Femur (tissue), 1 donor: ENCODE results near the gene OSBPL10.

Experiments used
- DNase-seq: peaks from one replicate; pipeline ENCODE4 v3.0.0-alpha.2; 2017

Gene OSBPL10

DNA sequence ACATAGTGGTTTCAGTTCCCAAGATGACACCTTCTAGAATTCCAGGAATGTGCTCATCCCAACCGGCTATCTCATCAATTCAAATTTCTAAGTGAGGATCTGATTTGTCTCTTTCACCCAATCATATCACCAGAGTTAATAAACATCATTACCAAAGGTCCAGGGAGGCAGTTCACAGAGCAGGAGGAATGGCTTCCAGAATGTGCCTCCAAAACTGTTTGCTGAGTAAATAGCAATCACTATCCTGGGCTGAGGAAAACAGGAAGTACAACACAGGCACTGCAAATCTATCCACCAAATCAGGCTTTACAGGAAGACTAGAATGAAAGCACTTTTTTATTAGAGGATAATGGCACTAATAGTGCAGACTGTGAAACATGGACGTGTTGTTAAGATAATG is 61.5 kb downstream of the OSBPL10 start:
- DNase-seq = no peak

DNA sequence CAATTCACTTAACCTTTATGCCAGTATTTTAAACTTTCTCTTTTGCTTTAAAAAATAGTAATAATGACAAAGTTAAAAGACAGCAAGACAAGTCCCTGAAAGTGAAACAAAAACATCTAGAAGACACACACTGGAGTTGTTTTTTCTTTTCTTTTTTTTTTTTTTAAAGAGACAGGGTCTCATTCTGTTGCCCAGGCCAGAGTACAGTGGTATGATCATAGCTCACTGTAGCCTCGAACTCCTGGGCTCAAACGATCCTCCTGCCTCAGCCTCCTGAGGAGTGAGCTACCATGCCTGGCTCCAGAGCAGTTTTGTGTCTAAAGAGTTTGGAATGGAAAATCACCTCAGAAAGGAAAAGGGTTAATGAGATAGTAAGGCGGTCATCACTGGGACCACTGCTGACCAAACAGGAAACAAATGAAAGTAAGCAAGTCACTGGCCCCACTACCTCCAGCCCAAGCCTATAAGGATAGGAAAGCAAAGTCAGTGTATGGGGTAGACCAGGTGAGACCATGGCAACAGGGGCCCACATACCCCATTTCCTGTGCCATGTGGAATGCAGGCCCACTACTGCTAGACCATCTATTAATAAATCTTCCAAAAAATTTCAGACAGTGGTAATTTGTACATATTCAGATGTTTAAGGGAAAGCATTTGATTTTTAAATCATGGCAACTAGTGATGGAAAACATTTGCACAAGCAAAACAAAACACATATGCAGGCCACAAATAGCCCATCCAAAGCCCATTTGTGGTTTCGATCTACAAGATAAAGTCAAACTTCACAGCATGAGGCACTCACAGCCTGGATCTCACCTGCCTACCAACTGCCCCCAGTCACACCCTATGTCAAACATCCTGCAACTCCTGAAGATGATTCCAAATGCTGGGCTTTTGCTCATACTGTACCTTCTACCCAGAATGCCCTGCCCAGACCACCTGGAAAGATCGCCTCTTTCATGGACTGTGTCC is 62.6 kb downstream of the OSBPL10 start:
- DNase-seq = no peak

DNA sequence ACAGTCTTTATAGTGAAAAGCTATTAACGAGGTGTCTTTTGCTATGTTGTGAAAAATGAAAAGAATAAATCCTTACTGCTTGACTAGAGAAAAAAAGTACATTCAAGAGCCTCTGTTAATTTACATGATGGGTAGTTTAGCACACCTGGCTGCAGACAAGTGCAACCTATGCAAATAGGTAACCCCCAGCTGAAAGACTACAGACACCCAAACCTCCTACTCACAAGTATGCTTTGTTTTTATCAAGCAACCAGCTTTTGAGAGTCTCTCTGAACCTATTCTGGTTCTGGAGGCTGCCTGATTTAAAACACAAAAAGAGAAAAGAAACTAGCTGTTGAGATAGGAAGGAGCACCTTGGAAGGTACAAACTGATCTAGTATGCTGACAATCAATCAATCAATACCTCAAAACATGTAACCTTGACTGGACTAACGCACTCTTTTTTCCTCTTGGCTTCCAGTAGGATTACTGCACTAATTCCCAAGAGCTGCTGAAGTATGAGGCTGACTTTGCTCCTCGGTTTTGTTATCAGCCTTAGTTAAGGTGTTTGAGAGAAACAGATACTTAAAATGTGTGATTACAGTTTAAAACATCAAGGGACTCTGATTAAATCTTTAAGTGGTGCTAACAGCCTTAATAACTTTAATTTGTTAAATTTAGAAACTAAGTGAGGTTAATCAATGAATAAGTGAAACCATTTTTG is 63.6 kb downstream of the OSBPL10 start:
- DNase-seq = no peak

DNA sequence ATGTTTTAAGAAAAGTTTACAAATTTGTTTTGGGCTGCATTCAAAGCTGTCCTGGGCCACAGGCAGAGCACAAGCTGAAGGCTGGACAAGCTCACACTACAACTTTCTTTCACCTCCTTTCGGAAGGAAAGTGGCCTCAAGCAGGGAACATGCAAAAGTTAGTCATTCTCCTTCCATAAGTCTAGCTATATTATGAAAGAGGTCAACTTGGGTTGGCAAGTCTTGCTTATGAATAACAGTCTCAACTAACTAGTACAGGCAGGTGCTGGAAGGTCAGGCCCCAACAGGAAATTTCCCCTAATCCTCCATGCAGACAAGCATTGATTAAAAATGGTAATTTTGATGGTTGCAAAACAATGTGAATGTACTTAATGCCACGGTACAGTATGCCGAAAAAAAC is 69.4 kb downstream of the OSBPL10 start:
- DNase-seq = no peak

DNA sequence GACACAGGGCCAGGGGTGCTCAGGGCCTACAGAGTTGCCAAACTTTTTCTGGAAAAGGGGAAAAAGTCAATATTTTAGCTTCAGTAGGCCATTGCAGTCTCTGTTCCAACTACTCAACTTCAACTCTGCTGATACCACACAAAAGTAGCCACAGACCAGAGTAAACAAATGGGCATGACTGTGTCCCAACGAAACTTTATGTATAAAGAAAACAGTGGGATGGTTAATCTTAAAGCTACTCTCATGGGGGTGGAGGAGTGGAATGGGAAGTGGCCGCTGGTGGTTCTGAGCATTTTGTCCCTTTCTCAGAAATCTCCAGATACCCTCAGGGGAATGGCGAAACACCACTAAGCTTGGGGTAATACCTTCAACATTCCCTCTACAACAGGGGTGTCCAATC is 69.9 kb downstream of the OSBPL10 start:
- no peak for DNase-seq

DNA sequence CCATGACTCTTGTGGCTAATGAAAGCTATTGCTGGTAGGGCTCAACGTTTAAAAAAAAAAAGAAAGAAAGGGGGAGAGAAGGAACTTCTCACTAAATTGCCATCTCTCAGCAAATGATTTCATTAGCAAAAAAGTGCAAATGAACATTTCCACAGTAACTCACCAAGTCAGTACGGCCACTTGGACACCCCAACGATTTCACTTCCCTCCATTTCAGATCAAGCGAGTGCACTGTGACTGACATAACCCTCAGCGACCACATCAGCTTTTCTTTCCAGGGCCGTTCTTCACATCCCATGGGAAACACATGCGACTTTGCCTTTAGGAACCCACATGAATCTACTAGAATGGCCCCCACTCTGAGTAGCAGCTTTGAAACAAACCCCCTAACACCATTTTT is 71.6 kb downstream of the OSBPL10 start:
- DNase-seq = no peak

DNA sequence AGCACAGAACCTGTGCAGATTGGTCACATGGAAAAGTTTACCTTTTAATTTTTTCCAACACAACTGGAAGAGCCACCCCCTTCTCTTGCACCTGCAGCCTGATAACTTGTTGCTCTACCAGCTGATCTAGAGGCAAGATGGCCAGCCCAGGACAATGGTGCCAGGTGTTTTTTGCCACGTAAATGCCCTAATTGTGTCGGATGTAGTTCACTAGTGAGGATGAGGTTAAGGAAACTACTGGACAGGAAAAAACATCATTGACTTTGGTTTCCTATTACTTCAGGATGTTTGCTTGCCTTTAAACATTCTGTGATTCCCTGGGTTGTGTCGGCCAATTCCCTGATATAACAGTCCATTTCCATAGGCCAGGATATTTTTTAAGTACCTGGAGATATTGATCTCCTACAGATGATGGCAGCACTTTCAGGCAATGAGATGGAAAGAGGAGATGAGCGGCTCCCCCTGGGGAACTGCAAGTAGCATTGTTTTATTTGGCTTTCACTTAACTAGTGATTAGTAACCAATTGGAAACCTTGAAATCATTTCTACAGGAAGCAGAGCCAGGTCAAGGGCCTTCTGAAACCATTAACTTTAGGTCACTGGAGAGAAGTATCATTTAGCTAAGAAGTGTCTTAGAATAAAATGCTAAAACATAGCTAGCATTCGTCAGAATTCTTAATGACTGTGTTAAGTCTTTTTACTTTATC is 72.5 kb downstream of the OSBPL10 start:
- DNase-seq = no peak

DNA sequence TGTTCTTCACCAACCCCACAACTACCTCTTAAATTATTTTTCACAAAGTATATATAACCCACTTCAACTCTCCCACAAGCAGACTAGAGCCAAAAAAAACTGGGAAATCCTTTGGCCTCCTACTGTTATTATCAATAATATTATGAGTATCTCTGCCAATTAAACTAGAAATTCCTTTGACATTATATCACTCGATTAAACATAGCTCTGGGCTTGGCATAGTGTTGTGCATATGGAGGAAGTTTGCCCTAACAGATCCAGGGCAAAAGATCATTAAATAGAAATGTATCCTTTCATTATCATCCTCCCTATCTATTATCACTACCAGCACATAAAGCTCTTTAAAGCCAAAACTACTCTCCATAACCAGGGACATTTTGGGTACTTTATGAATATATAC is 74.9 kb downstream of the OSBPL10 start:
- no peak for DNase-seq

DNA sequence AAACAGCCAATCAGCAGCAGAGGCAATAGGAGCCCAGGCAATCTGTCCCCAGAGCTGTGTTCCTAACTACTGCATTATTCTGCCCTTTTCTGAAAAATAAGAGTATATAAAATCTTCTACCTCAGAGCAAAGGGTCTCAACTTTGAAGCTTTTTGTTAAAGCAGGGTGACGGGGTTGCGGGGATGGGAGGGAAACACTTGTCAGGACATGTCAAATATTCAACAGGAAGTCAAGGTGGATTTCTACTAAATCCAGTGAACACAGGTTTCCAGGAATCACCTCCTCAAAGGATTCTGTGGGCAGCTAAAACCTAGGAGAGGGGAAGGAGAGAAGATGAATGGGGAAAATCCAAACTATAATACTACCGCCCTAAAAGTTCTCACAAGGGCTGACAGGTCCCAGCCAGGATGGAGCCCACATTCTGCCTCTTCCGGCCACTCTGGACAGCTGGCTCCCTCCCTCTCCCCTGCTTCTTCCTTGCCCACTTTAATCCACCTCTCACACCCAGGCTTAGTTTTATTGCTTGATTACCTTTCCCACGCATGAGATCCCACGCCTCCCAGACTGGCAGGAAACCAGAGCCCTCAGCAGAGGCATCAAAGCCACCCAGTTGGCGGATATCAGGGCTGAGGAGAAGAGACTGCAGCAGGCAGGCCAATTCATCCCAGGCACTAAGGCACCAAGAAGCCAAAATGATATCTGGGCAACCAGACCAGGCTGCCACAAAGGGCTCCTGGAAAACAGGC is 77.2 kb downstream of the OSBPL10 start:
- no peak for DNase-seq

DNA sequence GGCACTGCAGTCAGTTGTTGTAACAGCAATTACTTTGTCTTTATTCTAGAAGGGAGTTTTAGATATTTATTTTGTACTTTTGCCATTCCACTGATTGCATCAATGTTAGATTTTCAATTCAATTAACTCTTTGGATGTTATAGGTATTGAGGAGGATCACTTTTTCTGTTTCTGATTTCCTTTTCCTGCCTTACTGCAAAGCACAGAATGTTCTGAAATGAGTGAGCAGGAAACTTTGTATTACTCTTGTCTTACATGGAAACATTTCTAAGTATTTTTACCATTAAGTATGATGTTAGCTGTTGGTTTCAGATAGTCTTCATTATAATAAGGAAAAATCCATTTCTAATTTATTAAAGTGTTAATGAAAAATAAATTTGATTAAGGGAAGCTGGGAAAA is 80.5 kb downstream of the OSBPL10 start:
- DNase-seq = no peak

DNA sequence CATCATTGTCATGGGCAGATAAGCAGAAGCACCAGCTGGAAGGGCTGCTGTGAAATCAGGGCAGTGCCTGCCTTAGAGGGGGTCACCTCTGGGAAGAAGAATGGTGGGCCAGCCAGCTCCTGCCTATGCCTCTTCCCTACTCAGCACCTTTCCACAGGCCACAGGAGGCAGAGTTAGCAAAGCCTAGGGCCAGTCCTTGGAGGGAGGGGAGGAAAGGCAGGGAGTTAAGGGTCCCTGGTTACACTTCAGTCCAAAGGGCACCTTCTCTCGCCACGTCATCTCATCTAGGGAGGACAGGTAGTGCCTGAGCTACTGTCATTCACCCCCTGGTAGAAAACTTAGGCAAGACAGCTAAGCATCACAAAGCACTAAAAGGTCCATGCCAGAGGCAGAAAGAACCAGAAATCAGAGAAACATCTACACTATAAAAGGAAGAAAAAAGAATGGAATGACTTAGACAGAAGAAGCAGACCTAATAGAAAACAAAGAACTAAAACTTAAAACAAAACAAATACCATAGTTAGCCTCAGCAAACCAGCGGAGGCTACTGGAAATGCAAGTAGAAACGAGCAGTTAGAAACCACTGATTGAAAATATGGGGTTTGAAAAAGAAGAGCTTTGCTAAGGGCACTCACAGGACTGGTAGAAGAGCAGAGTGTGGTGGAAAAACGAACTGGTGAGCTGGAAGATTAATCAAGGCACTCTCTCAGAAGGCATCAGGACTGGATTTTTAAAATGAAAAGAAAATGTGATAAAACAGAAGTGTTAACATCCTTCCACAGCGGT is 84.2 kb downstream of the OSBPL10 start:
- DNase-seq = no peak

DNA sequence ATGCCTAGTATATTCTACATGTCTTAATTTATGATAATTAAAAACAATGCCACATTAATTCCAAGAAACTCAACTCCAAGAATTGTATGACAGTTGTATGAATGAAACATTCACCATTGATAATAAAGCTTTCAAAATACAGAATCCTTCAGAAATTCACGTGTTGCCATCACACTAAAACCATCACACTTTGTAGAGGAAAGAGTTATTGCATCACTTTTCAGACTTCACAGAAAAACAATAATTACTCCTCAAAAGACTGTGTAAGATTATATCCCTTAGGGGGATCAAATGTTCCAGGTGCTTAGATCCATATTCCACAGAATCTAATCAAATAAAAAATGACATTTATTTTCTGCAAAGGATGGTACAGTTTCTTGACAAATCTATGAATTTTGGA is 85.0 kb downstream of the OSBPL10 start:
- DNase-seq = no peak

DNA sequence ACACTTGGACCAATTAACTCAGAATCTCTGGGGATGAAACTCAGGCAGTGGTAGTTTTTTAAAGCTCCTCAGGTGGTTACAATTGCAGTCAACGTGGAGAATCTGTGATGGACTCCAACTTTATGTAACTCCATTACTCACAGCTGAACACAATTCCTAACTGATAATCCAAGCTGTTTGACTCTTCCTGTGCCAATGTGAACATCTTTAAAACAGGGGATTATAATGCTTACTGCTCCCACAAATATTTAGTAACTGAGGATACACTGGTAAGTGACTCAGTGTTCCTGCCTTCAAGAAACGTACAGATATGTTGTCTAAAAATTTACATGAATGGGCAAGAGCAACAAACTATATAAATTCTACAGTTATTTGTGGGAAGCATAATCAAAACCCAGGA is 85.6 kb downstream of the OSBPL10 start:
- DNase-seq = no peak

DNA sequence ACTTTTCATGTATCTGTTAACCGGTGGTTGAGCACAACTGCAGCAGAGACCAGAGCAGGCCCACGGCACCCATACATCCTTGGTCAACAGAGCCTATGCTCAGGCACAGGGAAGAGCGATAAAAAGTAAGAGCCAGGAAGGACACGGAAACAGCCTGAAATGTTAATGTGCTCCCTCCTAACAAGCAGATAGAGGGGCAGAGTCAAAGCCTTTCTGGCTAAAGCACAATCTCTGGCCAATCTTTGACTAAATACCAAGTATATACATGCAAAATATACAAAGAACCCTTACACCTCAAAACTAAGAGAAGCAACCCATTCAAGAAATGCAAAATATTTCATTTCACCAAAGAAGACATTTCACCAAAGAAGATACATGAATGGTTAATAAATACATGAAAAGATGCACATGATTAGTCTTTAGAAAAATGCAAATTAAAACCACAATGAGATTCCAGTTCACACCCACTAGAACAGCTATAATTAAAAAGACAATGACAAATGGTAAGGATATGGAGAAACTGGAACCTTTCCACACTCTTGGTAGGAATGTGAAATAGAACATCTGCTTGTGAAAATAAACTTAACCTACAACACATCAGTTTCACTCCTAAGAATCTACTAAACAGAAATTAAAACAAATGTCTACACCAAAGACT is 88.0 kb downstream of the OSBPL10 start:
- DNase-seq = no peak

DNA sequence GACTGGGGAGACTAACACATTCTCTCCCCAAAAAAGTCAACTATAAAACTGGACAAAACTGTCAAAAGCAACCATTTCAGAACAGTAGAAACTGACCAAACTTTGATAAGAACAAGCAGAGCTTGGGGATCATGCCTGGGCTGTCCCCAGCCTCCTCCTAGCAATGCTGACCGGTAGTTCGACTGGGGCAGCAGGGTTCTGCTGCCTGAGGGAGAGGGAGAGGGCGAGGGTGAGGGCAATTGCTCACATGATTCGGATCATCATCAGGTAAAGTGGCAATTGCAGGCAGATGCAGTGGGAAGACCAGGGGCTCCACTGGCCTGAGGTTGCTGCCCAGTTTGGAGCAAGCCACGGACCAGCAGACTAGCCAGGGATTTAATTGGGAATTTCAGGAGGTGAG is 88.6 kb downstream of the OSBPL10 start:
- no peak for DNase-seq

DNA sequence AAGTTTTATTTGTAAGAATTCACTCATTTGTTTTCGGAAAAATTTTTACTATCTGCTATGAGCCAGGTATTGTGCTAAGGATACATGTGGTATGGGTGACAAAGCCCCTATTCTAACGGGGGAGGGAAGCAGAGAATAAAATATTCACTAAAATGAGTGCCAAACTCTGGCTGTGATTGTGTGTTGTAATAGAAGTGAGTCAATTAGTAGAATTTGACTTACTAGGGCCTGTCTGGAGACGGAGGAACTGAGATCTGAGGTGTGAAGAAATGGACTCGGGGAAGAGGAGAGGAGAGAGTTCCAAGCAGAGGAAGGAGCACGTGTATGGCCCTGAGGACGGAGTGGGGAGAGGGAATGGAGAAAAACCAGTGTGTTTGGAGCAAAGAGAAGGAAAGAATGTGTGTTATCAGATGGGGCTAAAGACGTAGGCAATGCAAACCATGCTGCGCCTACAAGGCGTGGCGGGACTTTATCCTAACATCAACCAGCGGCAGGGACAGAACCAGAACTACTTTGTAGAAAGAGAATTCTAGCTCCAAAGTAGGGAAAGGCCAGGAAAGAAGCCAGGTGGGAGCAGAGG is 89.1 kb downstream of the OSBPL10 start:
- DNase-seq = no peak

DNA sequence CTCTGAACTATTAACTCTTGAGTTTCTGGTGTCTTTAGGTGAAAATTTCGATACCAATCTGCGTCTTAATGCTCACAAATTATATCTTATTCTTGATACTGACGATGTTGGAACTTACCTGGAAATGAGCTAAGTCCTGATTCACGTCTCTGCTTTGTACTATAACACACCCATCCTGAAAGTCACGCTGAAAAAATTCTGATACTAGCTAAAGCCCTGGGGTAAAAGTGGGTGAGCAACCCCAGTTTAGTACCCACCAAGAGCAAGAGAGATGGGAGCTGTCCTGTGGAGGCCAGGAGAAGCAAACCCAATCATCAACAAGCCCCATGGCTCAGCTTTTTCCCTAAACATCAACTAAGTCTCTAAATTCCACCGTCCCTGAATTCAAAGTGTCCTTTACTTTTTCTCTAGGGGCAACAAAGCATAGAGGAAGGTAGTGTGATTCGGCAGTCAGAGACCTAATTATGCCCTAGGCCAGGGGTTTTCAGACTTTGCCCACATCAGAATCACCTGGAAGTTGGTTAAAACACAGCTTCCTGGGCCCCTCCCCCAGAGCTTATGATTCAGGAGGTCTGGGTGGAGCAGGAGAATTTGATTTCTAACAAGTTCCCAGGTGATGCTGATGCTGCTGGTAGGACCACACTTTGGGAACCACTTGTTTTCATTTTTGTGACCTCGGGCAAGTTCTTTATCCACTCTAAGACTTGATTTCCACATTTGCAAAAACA is 90.2 kb downstream of the OSBPL10 start:
- DNase-seq = no peak

DNA sequence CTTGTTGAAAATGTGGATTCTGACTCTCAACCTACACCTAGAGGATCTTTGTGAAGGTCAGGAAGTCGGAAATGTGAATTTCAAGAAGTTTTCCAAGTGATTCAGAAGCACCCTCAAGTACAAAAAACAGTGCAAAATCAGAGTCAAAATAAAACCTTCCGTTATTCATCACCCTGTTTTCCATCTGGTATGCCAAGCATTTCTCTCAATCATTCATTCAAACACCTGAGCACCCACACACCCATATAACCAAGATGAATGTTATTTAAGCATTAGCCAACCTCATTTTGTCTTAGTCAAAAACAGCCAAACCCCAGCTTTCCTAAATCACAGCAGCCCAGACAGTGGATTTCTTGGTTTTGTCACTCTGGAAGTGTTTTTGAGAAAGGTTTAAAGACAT is 91.1 kb downstream of the OSBPL10 start:
- no peak for DNase-seq

DNA sequence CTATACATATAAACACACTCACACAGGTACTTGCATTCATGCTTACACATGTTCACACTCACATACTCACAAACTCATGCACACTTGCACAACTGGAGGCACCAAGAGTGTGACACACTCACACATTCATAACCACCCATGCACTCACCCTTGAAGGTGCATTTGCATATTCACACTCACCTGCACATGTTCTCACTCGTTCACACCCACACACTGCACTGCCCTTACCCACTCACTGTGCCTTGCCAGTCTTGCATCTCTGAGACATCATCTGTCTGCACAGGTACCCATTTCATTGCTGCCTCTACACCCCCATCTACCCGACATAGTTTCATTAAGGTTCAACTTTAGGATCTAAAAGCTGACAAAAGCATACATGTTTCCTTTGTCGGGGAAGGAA is 95.8 kb downstream of the OSBPL10 start:
- no peak for DNase-seq

DNA sequence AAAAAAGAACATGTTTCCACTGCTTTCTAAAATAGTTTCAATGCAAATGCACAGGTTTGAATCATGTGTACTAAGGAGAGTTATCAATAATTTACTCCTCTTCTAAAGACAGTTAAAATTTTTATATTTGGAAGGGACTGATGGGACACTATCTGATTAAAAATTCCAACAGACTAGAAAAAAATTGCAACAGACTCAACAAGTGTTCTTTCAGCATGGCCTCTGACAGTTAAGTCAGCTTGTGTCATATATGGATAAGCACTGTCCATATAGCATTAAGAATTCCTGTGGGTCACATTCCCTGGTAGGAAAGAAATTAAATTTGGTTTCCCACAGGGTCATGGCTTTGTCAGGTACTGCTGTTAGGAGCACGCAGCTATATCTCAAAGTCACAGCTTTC is 96.8 kb downstream of the OSBPL10 start:
- no peak for DNase-seq
